ENCODE data around the gene MUSK. TPM values are rescaled to one million over a fixed set of nuclear protein-coding genes. Genes with fewer than 3 reads are reported as not detected.
A peak's percentile ranks its signal among the peaks of the same experiment; 100 is the strongest.

MUSK gene
- total RNA-seq, 2 donors from 2014 or later, result 1.1 to 2.8 TPM

DNA sequence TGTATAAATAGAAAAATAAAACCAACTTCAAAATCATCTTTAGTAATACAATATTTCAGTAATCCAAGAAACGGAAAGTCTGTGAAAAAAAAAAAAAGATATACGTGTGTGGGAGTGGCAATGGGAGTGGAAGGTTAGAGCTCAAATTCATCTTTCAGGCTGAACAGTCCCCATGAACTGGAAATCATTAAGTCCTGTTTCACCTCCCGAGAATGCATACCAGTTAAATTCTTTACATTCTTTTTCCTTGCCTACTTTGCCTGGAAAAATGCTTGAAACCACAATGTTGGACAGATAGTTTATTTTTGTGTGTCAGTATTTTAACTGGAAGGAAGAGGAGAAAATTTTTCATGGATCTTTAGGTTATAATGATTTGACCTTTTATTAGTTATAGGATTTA is 166.8 kb downstream of the MUSK start:
- DNase-seq, result no peak
- ATAC-seq, result no peak
- intact Hi-C loops (cut with DNase I), result no loop called here

DNA sequence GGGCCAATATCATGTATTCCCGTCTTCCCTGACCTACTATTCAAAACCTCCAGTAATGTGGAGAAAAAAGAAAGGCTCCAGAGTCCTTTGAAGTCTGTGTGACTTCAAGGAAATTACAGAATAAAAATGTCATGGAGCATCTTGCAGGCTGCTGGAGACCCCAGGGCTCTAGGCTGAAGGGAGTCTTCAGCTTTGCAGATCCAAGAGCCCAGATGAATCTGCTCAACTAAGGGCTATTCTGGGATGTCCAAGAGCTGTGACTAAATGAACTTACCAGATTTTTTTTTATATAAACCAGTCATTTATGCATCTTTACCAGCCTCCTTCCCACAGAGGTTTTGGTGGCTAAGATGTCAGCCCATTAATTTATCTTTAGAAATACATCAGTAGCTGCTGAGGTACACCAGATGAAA is 167.3 kb downstream of the MUSK start:
- ATAC-seq (no peak), DNase-seq (no peak)
- intact Hi-C loops (cut with DNase I), result no loop called here

- ATAC-seq (no peak), DNase-seq (no peak)
- intact Hi-C loops (cut with DNase I), result no loop called here
Observed at GRCh38 chr9:110837401-110838005, 168.9 kb downstream of the MUSK start.

DNA sequence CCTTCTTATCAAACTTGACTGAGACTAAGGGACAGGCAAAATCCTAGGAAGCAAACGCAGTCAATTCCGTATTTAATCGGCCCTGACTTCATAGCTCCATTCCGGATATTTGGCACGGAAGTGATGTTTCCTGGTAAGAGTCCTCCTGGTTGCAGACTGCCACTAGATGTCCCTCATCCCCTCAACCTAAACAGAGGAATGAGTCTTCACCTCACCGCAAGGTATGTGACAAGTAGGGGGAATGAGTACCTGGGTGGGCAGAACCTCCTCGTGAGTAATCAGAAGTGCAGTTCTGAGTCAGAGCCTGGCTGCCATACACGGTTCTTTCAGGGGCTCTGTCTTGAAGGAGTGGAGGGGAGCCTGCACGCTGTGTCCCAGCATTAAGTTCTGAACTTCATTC is 173.6 kb downstream of the MUSK start:
- intact Hi-C loops (cut with DNase I), result no loop called here
- ATAC-seq (no peak), DNase-seq (no peak)

- ATAC-seq (no peak), DNase-seq (no peak)
- intact Hi-C loops (cut with DNase I), result no loop called here
Observed at GRCh38 chr9:110842986-110843385, 174.4 kb downstream of the MUSK start.

- ATAC-seq (no peak), DNase-seq (no peak)
- intact Hi-C loops (cut with DNase I), result no loop called here
Observed at GRCh38 chr9:110844121-110844520, 175.5 kb downstream of the MUSK start.

DNA sequence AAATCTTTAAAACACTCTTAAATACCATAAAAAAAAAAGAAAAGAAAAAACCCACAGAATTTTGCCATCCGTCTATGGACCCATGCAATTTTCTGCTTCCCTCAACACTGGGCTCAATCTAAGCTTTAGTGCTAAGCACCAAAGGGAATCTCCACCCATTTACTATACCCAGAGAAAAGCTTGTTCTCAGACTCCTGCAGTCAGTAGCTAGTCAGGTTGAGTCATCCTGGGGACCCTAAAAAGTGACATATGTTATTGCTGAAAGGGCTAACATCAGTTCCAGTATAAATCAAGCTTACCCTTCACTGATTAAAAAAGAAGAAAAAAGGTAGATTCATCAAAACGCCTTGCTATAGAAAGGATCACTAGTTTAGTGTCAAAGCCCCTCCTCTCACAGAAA is 177.6 kb downstream of the MUSK start:
- intact Hi-C loops (cut with DNase I), result no loop called here
- no peak for ATAC-seq
- DNase-seq, result no peak

DNA sequence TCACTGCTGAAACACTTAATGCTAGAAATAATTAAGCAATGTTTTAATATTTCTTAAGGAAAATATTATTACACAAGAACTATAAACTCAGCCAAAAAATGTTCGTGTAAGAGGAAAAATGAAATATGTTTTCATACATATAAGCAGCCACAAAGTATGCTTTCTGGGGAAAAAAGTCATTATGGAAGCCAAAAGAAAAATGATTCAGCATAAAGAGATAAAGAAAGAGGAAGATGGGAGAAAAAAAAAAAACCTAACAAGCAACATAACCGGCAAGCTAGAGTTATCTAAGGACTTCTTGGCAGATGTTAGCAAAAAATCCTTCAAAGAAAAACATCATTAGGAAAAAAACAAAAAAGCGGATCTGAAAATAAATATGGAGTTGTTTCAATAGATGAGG is 179.1 kb downstream of the MUSK start:
- intact Hi-C loops (cut with DNase I), result no loop called here
- peak in 1 of 2 donors; percentile 65 for ATAC-seq
- no peak for DNase-seq

DNA sequence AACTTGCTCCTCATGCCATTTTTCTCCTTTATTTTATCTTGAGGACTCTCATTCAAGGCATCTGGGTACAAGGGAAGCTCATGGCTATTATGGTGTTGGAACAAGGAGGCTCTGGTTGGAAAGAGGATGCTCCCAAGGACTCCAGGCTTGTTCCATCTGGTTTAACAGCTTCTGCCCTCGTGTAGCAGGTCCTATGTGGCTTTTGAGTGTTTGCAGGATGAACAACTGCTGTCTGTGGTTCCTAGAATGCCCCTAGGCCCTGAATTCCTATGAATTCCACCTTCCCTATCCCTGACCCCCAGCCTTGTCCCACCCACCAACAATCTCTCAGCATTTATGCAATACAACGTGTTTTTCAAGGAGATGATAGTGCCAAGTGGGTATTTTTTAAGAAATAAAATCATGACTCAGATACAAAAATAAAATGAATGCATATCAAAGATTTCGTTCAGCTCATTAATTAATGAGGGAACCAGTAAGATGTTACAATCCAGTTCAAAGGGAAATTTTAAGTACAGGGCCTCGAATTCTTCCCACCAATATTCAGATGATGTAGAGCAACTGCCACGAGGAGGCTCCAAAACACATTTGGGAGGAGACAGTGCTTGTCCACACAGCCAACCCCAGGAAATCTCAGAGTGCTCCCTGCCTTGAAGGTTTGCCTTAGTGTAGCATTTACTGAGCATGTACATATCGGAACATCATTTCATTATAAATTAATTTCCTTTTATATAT is 182.0 kb downstream of the MUSK start:
- ATAC-seq (no peak), DNase-seq (no peak)
- intact Hi-C loops (cut with DNase I), result no loop called here

Other genes starting within 250 kb of the MUSK start
- gene SVEP1, start 89.0 kb upstream of the MUSK start, total RNA-seq, result 10 to 100 TPM; 18.6 to 20.8 TPM